Panc1 (cell line): Measurements from ENCODE around the gene ABHD2.

Experiments
- POLR2AphosphoS5 ChIP-seq: IDR thresholded peaks from 2 replicates; pipeline ENCODE4 v1.6.1; 2012; ENCODE audit warnings: mild to moderate bottlenecking, low read depth, low read length, moderate library complexity
- TF ChIP-seq, protein P1 (sequence below): fragments of 450-650 bp; IDR thresholded peaks from 2 replicates; pipeline ENCODE4 v1.5.1; 2017; ENCODE audit warnings: mild to moderate bottlenecking

DNA sequence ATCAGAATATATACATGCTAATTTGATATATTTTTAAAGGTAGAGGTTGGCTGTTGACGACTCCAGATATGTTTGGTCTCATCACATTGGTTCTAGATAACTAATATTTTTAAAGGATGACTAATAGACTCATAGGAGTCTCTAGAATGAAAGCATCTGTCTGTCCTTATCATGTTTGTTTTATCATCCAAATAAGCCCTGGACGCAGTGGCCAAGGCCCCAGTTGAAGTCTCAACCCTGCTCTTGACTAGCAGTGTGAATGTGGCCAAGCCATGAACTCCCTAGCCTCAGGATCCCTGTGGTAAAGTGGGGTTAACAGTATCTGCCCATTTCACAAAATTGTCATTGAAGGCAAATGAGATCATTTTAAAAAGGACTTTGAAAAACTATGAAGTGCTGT, 53.6 kb downstream of the ABHD2 start:
- TF ChIP-seq, protein P1, sequence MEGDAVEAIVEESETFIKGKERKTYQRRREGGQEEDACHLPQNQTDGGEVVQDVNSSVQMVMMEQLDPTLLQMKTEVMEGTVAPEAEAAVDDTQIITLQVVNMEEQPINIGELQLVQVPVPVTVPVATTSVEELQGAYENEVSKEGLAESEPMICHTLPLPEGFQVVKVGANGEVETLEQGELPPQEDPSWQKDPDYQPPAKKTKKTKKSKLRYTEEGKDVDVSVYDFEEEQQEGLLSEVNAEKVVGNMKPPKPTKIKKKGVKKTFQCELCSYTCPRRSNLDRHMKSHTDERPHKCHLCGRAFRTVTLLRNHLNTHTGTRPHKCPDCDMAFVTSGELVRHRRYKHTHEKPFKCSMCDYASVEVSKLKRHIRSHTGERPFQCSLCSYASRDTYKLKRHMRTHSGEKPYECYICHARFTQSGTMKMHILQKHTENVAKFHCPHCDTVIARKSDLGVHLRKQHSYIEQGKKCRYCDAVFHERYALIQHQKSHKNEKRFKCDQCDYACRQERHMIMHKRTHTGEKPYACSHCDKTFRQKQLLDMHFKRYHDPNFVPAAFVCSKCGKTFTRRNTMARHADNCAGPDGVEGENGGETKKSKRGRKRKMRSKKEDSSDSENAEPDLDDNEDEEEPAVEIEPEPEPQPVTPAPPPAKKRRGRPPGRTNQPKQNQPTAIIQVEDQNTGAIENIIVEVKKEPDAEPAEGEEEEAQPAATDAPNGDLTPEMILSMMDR = no peak
- TF ChIP-seq POLR2AphosphoS5 = no peak
